KMS-11 (cell line): ENCODE results near the gene SLC24A4.

Experiments
- H2AFZ ChIP-seq: fragments of 200-600 bp; sonication (generic); 2 replicates; pipeline ENCODE4 v1.6.1; 2016; ENCODE audit warnings: antibody characterized with exemption, mixed run types, low read depth
- H3K27ac ChIP-seq: fragments of 200-600 bp; sonication (generic); 2 replicates; pipeline ENCODE4 v1.6.1; 2016; ENCODE audit warnings: mild to moderate bottlenecking, mixed run types
- H3K27me3 ChIP-seq: fragments of 200-600 bp; sonication (generic); 2 replicates; pipeline ENCODE4 v1.6.1; 2017; ENCODE audit warnings: mild to moderate bottlenecking, low read depth, mixed run types, moderate library complexity; ENCODE audit not compliant: insufficient read depth
- H3K36me3 ChIP-seq: fragments of 200-600 bp; sonication (generic); 2 replicates; pipeline ENCODE4 v1.6.1; 2017; ENCODE audit warnings: mild to moderate bottlenecking, mixed run types; ENCODE audit not compliant: insufficient read depth
- H3K4me1 ChIP-seq: fragments of 200-600 bp; sonication (generic); 2 replicates; pipeline ENCODE4 v1.6.1; 2016; ENCODE audit warnings: mild to moderate bottlenecking, low read depth, mixed run types; ENCODE audit not compliant: poor library complexity, severe bottlenecking
- H3K4me2 ChIP-seq: fragments of 200-600 bp; sonication (generic); 2 replicates; pipeline ENCODE4 v1.7.0; 2016; ENCODE audit warnings: mild to moderate bottlenecking, mixed run types
- H3K4me3 ChIP-seq: fragments of 200-600 bp; sonication (generic); IDR thresholded peaks from 2 replicates; pipeline ENCODE4 v1.6.1; 2017; ENCODE audit warnings: low read depth, low read length, mixed read lengths; ENCODE audit not compliant: insufficient read depth
- H3K79me2 ChIP-seq: fragments of 200-600 bp; sonication (generic); 2 replicates; pipeline ENCODE4 v1.6.1; 2016; ENCODE audit warnings: low read depth, mixed run types; ENCODE audit not compliant: insufficient read depth
- H3K9ac ChIP-seq: fragments of 200-600 bp; sonication (generic); 2 replicates; pipeline ENCODE4 v1.6.1; 2016; ENCODE audit warnings: mild to moderate bottlenecking, mixed run types
- H4K20me1 ChIP-seq: fragments of 200-600 bp; sonication (generic); 2 replicates; pipeline ENCODE4 v1.6.1; 2016; ENCODE audit warnings: mild to moderate bottlenecking, mixed run types; ENCODE audit not compliant: insufficient read depth
- CTCF ChIP-seq: fragments of 200-600 bp; sonication (generic); conservative IDR thresholded peaks from 2 replicates; pipeline ENCODE4 v1.6.1; 2017; ENCODE audit warnings: low read depth, mild to moderate bottlenecking, antibody characterized with exemption, low read length, moderate library complexity, mixed read lengths

The SLC24A4 gene

DNA sequence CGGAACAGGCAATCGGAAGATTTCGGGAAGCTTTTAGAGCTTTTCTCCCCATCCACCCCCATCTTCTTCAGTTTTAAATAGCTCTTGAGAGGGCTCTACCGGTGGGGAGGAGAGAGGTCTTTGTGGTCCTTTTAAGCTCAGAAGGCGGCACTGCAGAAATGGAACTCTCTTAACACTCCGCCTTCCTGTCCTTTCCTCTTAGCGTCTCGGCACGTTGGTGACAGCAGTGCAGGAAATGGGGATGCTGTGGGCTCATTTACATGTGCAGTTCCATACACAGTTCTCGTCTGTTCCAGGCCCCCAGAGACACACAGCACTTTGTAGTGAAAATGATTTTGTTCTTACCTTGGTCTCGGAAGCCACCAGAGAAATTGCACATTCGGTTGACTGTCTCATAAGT lies 140.2 kb downstream of the SLC24A4 start:
- no peak for TF ChIP-seq CTCF
- no peak overlapping the region for H2AFZ ChIP-seq
- no peak overlapping the region for H3K4me2 ChIP-seq

GRCh38 chr14:92464156-92464555 lies 141.2 kb downstream of the SLC24A4 start:
- Histone ChIP-seq H3K27ac (no peak overlapping the region), H2AFZ (no peak overlapping the region), H4K20me1 (no peaks in the 10 kb centered on the region), H3K27me3 (no peaks in the 10 kb centered on the region), H3K9ac (no peak overlapping the region), H3K79me2 (no peaks in the 10 kb centered on the region), H3K36me3 (no peaks in the 10 kb centered on the region), H3K4me3 (no peak overlapping the region), H3K4me1 (no peaks in the 10 kb centered on the region), H3K4me2 (no peak overlapping the region)
- TF ChIP-seq CTCF = no peak

More for the DNA sequence above, 140.2 kb downstream of the SLC24A4 start:
- Histone ChIP-seq H3K4me3 (no peak overlapping the region), H3K4me1 (no peaks in the 10 kb centered on the region), H4K20me1 (no peaks in the 10 kb centered on the region), H3K27me3 (no peaks in the 10 kb centered on the region), H3K36me3 (no peaks in the 10 kb centered on the region), H3K27ac (no peak overlapping the region), H3K79me2 (no peaks in the 10 kb centered on the region), H3K9ac (no peak overlapping the region)

DNA sequence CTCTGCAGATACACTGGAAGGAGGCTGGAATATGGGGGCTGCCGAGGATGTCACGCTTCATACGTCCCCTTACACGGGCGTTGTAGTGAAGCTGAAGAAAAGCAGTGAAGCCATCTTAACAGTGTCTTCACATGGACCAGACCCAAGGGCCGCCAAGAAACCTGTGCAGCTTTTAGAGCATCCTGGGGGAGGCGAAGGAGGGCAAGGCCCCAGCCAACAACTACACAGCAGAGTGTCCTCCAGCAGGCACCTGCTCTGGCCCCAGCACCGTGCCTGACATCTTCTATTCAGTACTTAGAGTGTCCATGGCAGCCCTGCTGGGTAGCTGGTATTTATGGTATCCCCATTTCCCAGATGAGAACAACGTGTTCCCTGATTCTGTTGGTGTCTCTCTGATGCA lies 141.8 kb downstream of the SLC24A4 start:
- Histone ChIP-seq H3K27ac (no peak overlapping the region), H3K4me3 (no peak overlapping the region), H3K27me3 (no peaks in the 10 kb centered on the region), H3K4me1 (no peaks in the 10 kb centered on the region), H2AFZ (no peak overlapping the region), H4K20me1 (no peaks in the 10 kb centered on the region), H3K9ac (no peak overlapping the region), H3K79me2 (no peaks in the 10 kb centered on the region), H3K4me2 (no peak overlapping the region), H3K36me3 (no peaks in the 10 kb centered on the region)
- no peak for TF ChIP-seq CTCF

DNA sequence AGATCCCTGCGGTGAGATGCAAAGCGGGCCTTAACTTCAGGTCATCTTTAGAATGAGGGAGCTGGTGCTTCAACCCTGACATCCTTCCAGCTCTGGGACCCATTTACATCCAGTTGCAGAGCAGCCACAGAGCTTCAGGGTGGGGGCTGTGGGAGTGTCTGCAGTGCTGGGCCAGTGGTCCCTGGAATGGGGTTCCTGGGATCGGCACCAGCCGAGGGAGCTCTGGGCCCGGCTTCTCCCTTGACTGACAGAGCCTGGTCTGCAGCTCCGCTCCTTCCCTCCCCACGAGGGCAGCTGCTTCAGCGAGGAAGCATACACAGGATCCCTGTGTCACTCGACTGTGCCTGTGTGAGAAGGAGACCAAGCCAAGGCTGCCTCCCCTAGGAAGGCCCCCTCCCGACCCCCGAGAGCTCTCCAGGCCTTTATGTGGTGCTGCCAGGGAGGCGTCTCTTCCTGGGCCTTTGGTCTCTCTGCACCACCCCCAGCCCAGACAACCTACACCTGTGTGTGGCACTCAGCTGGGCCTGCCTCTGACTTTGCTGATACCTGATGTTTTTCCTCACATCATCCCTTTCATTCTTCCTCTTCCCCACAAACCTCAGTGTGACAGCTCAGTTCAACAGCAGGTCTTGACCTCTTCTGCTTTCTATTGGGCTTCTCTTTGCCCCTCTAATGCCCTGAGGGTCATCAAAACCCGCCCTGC lies 142.5 kb downstream of the SLC24A4 start:
- H3K27ac ChIP-seq = no peak overlapping the region
- H3K9ac ChIP-seq = no peak overlapping the region
- TF ChIP-seq CTCF = no peak

More for the DNA sequence above, 142.5 kb downstream of the SLC24A4 start:
- no peaks in the 10 kb centered on the region for H3K36me3 ChIP-seq
- no peaks in the 10 kb centered on the region for H3K4me1 ChIP-seq
- no peak overlapping the region for H2AFZ ChIP-seq
- H3K4me2 ChIP-seq = no peak overlapping the region
- no peaks in the 10 kb centered on the region for H4K20me1 ChIP-seq
- H3K4me3 ChIP-seq = no peak overlapping the region
- no peaks in the 10 kb centered on the region for H3K79me2 ChIP-seq
- no peaks in the 10 kb centered on the region for H3K27me3 ChIP-seq
